HAP-1 (cell line): Measurements from ENCODE around the gene TSHR.

Experiments
- DNase-seq, 2 experiments: peaks; one replicate each; pipeline ENCODE4 v3.0.0-alpha.2; 2016 to 2020; ENCODE audit warnings: low spot score in 2 of 2
- H3K27me3 ChIP-seq: fragments of 250-450 bp; sonication (Bioruptor Pico); 2 replicates; pipeline ENCODE4 v1.5.1; 2020; ENCODE audit warnings: low read depth, mild to moderate bottlenecking, moderate library complexity
- H3K36me3 ChIP-seq: fragments of 250-450 bp; sonication (Bioruptor Pico); replicated peaks from 2 replicates; pipeline ENCODE4 v1.5.1; 2020; ENCODE audit warnings: mild to moderate bottlenecking
- H3K4me1 ChIP-seq: fragments of 250-450 bp; sonication (Bioruptor Pico); 2 replicates; pipeline ENCODE4 v1.5.1; 2020; ENCODE audit warnings: mild to moderate bottlenecking
- H3K4me3 ChIP-seq: fragments of 250-450 bp; sonication (Bioruptor Pico); 2 replicates; pipeline ENCODE4 v1.5.1; 2020; ENCODE audit warnings: mild to moderate bottlenecking, moderate library complexity
- H3K9me3 ChIP-seq: fragments of 250-450 bp; sonication (Bioruptor Pico); 2 replicates; pipeline ENCODE4 v1.5.1; 2020; ENCODE audit warnings: mild to moderate bottlenecking, moderate library complexity
- in situ Hi-C: fragments of 300-500 bp; cut with MboI; formaldehyde crosslinking; loops from 3 replicates; pipeline ENCODE4 v1.14.3; 2020; ENCODE audit warnings: low sequenced_read_pairs, inconsistent platforms, mixed read lengths

TSHR gene

GRCh38 chr14:80958226-80958625 lies 2.8 kb downstream of the TSHR start:
- Histone ChIP-seq H3K36me3 (no peaks in the 10 kb centered on the region), H3K4me3 (no peak overlapping the region), H3K4me1 (no peaks in the 10 kb centered on the region), H3K9me3 (no peaks in the 10 kb centered on the region), H3K27me3 (0 out of 2 replicates have a peak, but pooled peaks cover 2% of the 10 kb centered on the region)
- in situ Hi-C loops: no loop called here
- no peak for DNase-seq

GRCh38 chr14:80958939-80959338 lies 3.5 kb downstream of the TSHR start:
- no peak for DNase-seq
- H3K36me3 ChIP-seq: no peaks in the 10 kb centered on the region
- H3K4me3 ChIP-seq: no peak overlapping the region
- H3K27me3 ChIP-seq: 0 out of 2 replicates have a peak, but pooled peaks cover 2% of the 10 kb centered on the region
- in situ Hi-C loops: no loop called here
- no peaks in the 10 kb centered on the region for H3K9me3 ChIP-seq
- H3K4me1 ChIP-seq: no peaks in the 10 kb centered on the region

GRCh38 chr14:80959496-80959895 lies 4.1 kb downstream of the TSHR start:
- in situ Hi-C loops: no loop called here
- Histone ChIP-seq H3K4me3 (no peak overlapping the region), H3K4me1 (no peaks in the 10 kb centered on the region), H3K27me3 (0 out of 2 replicates have a peak, but pooled peaks cover 2% of the 10 kb centered on the region), H3K9me3 (no peaks in the 10 kb centered on the region), H3K36me3 (no peaks in the 10 kb centered on the region)
- no peak for DNase-seq

- no peaks in the 10 kb centered on the region for H3K36me3 ChIP-seq
- peaks cover 5% of the 10 kb centered on the region for H3K27me3 ChIP-seq
- H3K4me1 ChIP-seq: no peaks in the 10 kb centered on the region
- H3K4me3 ChIP-seq: no peak overlapping the region
- DNase-seq: no peak
- in situ Hi-C loops: no loop called here
- no peaks in the 10 kb centered on the region for H3K9me3 ChIP-seq
These were observed 9.6 kb downstream of the TSHR start for GRCh38 chr14:80965037-80965436.

- no peaks in the 10 kb centered on the region for H3K4me1 ChIP-seq
- DNase-seq: no peak
- in situ Hi-C loops: no loop called here
- H3K4me3 ChIP-seq: no peak overlapping the region
- H3K36me3 ChIP-seq: no peaks in the 10 kb centered on the region
- peaks cover 4% of the 10 kb centered on the region for H3K27me3 ChIP-seq
- H3K9me3 ChIP-seq: no peaks in the 10 kb centered on the region
These were observed 18.7 kb downstream of the TSHR start for GRCh38 chr14:80973931-80974641.

- peaks cover 4% of the 10 kb centered on the region for H3K27me3 ChIP-seq
- H3K36me3 ChIP-seq: no peaks in the 10 kb centered on the region
- no peaks in the 10 kb centered on the region for H3K4me1 ChIP-seq
- no peaks in the 10 kb centered on the region for H3K9me3 ChIP-seq
- in situ Hi-C loops: loop anchor here (25.0 kb wide), 1 partner anchor 188 kb away; no protein-coding TSS in a partner anchor
- DNase-seq: no peak
- no peak overlapping the region for H3K4me3 ChIP-seq
These were observed 19.3 kb downstream of the TSHR start for GRCh38 chr14:80974679-80975078.

GRCh38 chr14:80977221-80977620 lies 21.8 kb downstream of the TSHR start:
- DNase-seq: no peak
- Histone ChIP-seq H3K4me1 (no peaks in the 10 kb centered on the region), H3K4me3 (no peak overlapping the region), H3K9me3 (no peaks in the 10 kb centered on the region), H3K36me3 (no peaks in the 10 kb centered on the region), H3K27me3 (peaks cover 4% of the 10 kb centered on the region)
- in situ Hi-C loops: loop anchor here (25.0 kb wide), 1 partner anchor 185 kb away; no protein-coding TSS in a partner anchor

GRCh38 chr14:80978403-80978802 lies 23.0 kb downstream of the TSHR start:
- peaks cover 4% of the 10 kb centered on the region for H3K27me3 ChIP-seq
- no peaks in the 10 kb centered on the region for H3K36me3 ChIP-seq
- no peaks in the 10 kb centered on the region for H3K9me3 ChIP-seq
- in situ Hi-C loops: loop anchor here (25.0 kb wide), 1 partner anchor 184 kb away; no protein-coding TSS in a partner anchor
- no peaks in the 10 kb centered on the region for H3K4me1 ChIP-seq
- no peak overlapping the region for H3K4me3 ChIP-seq
- DNase-seq: no peak

GRCh38 chr14:80979951-80980350 lies 24.5 kb downstream of the TSHR start:
- H3K4me3 ChIP-seq: no peak overlapping the region
- H3K27me3 ChIP-seq: no peaks in the 10 kb centered on the region; the same call in 1 of the 2 replicates
- H3K9me3 ChIP-seq: no peaks in the 10 kb centered on the region
- no peak for DNase-seq
- in situ Hi-C loops: loop anchor here (25.0 kb wide), 1 partner anchor 182 kb away; no protein-coding TSS in a partner anchor
- no peaks in the 10 kb centered on the region for H3K4me1 ChIP-seq
- H3K36me3 ChIP-seq: no peaks in the 10 kb centered on the region

GRCh38 chr14:80981156-80981555 lies 25.7 kb downstream of the TSHR start:
- in situ Hi-C loops: loop anchor here (25.0 kb wide), 1 partner anchor 181 kb away; no protein-coding TSS in a partner anchor
- H3K4me1 ChIP-seq: no peaks in the 10 kb centered on the region
- H3K4me3 ChIP-seq: no peak overlapping the region
- no peaks in the 10 kb centered on the region for H3K9me3 ChIP-seq
- H3K36me3 ChIP-seq: no peaks in the 10 kb centered on the region
- H3K27me3 ChIP-seq: no peaks in the 10 kb centered on the region
- no peak for DNase-seq

- Histone ChIP-seq H3K36me3 (no peaks in the 10 kb centered on the region), H3K4me1 (no peaks in the 10 kb centered on the region), H3K9me3 (no peaks in the 10 kb centered on the region), H3K27me3 (no peaks in the 10 kb centered on the region), H3K4me3 (no peak overlapping the region)
- no peak for DNase-seq
- in situ Hi-C loops: loop anchor here (25.0 kb wide), 1 partner anchor 181 kb away; no protein-coding TSS in a partner anchor
These were observed 26.3 kb downstream of the TSHR start for GRCh38 chr14:80981673-80982072.

- in situ Hi-C loops: loop anchor here (25.0 kb wide), 1 partner anchor 180 kb away; no protein-coding TSS in a partner anchor
These were observed 27.3 kb downstream of the TSHR start for GRCh38 chr14:80982711-80983110.

GRCh38 chr14:80987235-80988032 lies 32.0 kb downstream of the TSHR start:
- no peak overlapping the region for H3K4me3 ChIP-seq
- no peaks in the 10 kb centered on the region for H3K36me3 ChIP-seq
- no peaks in the 10 kb centered on the region for H3K4me1 ChIP-seq
- H3K27me3 ChIP-seq: peaks cover 12% of the 10 kb centered on the region
- peak; percentile 58 to 72 for DNase-seq
- in situ Hi-C loops: loop anchor here (25.0 kb wide), 1 partner anchor 175 kb away; no protein-coding TSS in a partner anchor
- H3K9me3 ChIP-seq: no peaks in the 10 kb centered on the region

More at GRCh38 chr14:80982711-80983110, 27.3 kb downstream of the TSHR start:
- DNase-seq: no peak
- Histone ChIP-seq H3K27me3 (no peaks in the 10 kb centered on the region), H3K4me1 (no peaks in the 10 kb centered on the region), H3K9me3 (no peaks in the 10 kb centered on the region), H3K36me3 (no peaks in the 10 kb centered on the region), H3K4me3 (no peak overlapping the region)

GRCh38 chr14:80988192-80988591 lies 32.8 kb downstream of the TSHR start:
- DNase-seq: no peak
- no peak overlapping the region for H3K4me3 ChIP-seq
- H3K36me3 ChIP-seq: no peaks in the 10 kb centered on the region
- no peaks in the 10 kb centered on the region for H3K9me3 ChIP-seq
- no peaks in the 10 kb centered on the region for H3K4me1 ChIP-seq
- H3K27me3 ChIP-seq: peaks cover 15% of the 10 kb centered on the region
- in situ Hi-C loops: loop anchor here (25.0 kb wide), 1 partner anchor 174 kb away; no protein-coding TSS in a partner anchor
